Erythroblast (primary cell): ENCODE measurements around the gene KDM5D.

ENCODE experiments used
- DNase-seq, 2 experiments: peaks; one replicate each; lab custom pipeline; 2025; lab: John Stamatoyannopoulos, UW
- GATA1 ChIP-seq: IDR thresholded peaks from 2 replicates; pipeline ENCODE4 v1.6.1; 2011; ENCODE audit warnings: low read depth, mild to moderate bottlenecking, control low read depth, low read length, moderate library complexity
- POLR2A ChIP-seq: IDR thresholded peaks from 2 replicates; pipeline ENCODE4 v1.6.1; 2011; ENCODE audit warnings: mild to moderate bottlenecking, low read length

KDM5D gene

DNA sequence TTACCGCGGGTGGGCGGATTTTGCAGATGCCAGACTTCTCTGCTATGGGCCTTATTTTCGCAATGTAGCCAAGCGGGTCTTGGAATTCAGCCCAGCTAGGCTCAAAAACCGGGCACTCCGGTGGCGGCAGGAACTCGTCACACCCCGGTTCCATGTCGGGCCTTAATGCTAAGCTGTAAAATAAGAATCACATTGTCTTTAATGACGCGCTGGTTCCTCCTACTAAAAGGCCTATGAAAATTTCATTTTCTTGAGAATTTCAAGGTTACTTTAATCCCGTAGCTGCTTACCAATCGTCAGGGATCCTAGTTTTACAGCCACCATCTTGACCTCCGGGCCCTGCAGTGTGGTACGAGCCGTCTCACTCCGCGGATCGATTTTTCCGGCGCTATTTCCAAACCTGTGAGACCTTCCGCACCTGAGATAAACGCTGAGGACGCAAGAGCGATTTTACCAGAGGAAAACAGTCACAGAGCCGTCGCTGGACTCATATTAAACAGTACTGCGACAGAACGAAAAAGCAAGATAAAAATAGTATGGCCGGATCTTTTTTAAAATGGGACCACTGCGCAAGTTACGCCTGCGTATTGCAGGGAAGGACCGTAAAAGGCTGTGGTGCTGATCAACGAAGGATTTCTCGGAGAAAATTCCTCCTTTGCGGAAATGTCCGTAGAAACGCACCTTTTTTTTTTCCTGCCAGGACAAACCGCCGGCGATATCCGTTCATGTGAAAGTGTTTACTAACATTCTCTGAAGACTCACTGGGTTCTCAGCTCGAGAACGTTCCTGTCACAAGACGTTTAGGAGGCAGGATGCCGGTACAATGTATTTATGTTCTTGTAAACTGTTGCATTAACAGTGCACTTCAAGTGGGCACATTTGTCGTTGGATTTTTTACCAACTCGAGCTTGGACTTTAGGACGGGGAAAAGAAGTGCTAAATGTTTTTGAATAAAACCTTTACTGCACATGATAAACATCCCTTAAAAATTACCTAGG is at the start of gene KDM5D:
Gene KDM5D (minus strand): TSS at position 346 of the 998 bp plus-strand sequence. CDS start 192 bp downstream, at position 154.
- DNase-seq, result peak; percentile 85 to 87
- TF ChIP-seq GATA1, result no peak

DNA sequence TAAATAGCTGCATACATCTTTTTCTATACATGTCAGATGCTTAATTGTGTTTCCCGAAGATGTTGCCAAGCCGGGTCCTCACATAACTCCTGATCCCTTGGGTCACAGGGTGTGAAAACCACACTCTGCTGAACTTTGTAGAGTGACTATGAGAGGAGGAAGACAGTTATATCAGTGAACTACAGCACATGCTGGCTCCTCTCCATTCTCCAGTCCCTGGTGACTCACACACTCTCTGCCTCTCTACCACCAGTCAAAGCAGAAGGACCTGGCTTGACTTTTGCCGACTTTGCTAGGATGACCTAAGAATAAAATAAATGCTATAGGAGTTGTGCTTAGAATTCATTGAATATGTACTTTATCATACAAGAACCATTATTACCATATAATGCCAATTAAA is 23.8 kb upstream of the KDM5D start:
- TF ChIP-seq POLR2A (no peak), GATA1 (no peak)
- peak; percentile 0 to 1 for DNase-seq

DNA sequence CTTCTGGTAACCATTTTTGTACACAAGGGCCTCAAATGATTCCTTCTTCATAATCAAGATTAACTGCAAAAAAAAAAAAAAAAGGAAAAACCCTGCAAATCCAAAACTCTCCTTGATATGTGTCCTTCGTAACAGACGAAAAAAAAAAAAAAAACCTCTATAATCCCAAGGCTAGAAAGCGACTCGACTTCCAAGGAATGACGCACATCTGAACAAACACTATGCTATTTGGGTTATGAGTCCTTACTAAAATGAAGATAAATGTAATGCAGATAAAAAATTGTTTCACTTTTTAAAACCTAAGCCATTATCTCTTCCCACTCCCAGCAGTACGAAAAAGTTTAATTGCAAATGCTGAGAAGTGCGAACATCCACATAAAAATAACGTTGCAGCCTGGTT is 1.2 kb downstream of the KDM5D start:
- DNase-seq, result peak; percentile 10 to 33
- TF ChIP-seq POLR2A (no peak), GATA1 (no peak)

DNA sequence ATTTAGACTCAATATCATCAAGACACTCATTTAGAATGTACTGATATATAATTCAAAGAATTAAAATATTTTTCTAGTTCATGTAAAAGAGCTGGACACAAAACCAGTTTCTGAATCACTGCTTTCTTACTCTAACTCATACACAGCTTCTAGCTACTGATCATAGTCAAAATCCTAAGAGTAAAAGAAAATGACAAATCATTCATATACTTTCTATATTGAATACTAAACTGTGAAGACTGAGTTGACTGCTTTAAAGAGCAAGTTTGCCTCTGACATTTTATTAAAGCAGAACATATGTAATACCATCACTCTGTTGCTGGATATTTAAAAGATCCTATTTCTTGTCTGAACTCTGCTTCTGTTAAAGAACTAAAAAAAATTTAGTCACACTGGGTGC is 2.4 kb downstream of the KDM5D start:
- DNase-seq, result no peak
- TF ChIP-seq GATA1 (no peak), POLR2A (no peak)

GRCh38 chrY:19734425-19734824 is 10.1 kb downstream of the KDM5D start:
- no peak for DNase-seq
- TF ChIP-seq POLR2A, result no peak
- no peak for TF ChIP-seq GATA1

DNA sequence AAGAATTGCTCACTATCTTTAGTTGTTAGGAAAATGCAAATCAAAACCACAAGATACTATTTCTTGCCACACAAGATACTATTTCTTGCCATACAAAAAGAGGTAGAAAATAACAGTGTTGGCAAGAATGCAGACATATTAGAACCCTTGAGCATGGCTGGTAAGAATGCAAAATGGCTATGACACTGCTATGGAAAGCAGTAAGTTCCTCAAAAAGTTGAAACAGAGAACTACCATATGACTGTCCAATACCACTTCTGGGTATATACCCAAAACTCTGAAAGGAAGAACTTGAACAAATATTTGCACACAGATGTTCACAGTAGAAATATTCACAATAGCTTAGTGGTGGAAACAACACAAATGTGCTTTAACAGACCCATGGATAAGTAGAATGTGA is 26.6 kb downstream of the KDM5D start:
- TF ChIP-seq POLR2A, result no peak
- DNase-seq, result no peak

- TF ChIP-seq GATA1 (no peak), POLR2A (no peak)
- DNase-seq, result no peak
These were observed 27.4 kb downstream of the KDM5D start for GRCh38 chrY:19717146-19717545.

GRCh38 chrY:19715226-19715625 is 29.3 kb downstream of the KDM5D start:
- no peak for DNase-seq
- TF ChIP-seq GATA1 (no peak), POLR2A (no peak)

DNA sequence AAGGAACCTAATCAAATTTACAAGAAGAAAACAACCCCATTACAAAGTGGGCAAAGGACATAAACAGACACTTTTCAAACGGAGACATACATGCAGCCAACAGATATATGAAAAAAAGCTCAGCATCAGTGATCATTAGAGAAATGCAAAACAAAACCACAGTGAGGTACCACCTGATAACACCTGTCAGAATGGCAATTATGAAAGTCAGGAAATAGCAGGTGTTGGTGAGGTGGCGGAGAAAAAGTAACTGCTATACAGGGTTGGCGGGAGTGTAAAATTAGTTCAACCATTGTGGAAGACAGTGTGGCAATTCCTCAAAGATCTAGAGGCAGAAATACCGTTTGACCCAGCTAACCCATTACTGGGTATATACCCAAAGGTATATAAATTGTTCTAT is 31.1 kb downstream of the KDM5D start:
- DNase-seq, result no peak
- no peak for TF ChIP-seq POLR2A
- no peak for TF ChIP-seq GATA1

GRCh38 chrY:19706273-19706672 is 38.3 kb downstream of the KDM5D start:
- TF ChIP-seq GATA1 (no peak), POLR2A (no peak)
- DNase-seq, result no peak

GRCh38 chrY:19698495-19698894 is 46.0 kb downstream of the KDM5D start:
- TF ChIP-seq GATA1, result no peak
- TF ChIP-seq POLR2A, result no peak
- DNase-seq, result no peak

- no peak for DNase-seq
- TF ChIP-seq POLR2A, result no peak
- no peak for TF ChIP-seq GATA1
These were observed 63.7 kb downstream of the KDM5D start for GRCh38 chrY:19680821-19681220.
